H9 (cell line): Measurements from ENCODE around the gene FOXK1. TPM values are rescaled to one million over a fixed set of nuclear protein-coding genes. Genes with fewer than 3 reads are reported as not detected.

Experiments used
- DNase-seq: peaks from one replicate; pipeline ENCODE4 v3.0.0-alpha.2; 2017
- H2AFZ ChIP-seq: one replicate; pipeline ENCODE4 v1.6.1; 2013; ENCODE audit warnings: mild to moderate bottlenecking, low read length, control low read depth, moderate library complexity
- H2AK5ac ChIP-seq: 2 replicates; pipeline ENCODE4 v1.6.1; 2013; ENCODE audit warnings: low read length, control low read depth, mixed read lengths; ENCODE audit not compliant: insufficient read length
- H2BK120ac ChIP-seq: one replicate; pipeline ENCODE4 v1.6.1; 2013; ENCODE audit warnings: low read depth, mild to moderate bottlenecking, low read length, control low read depth, inconsistent platforms; ENCODE audit not compliant: poor library complexity, severe bottlenecking
- H2BK12ac ChIP-seq: 2 replicates; pipeline ENCODE4 v1.6.1; 2013; ENCODE audit warnings: low read length, control low read depth, mixed read lengths, low read depth; ENCODE audit not compliant: insufficient read length
- H2BK15ac ChIP-seq: 2 replicates; pipeline ENCODE4 v1.6.1; 2013; ENCODE audit warnings: low read depth, low read length, control low read depth
- H2BK20ac ChIP-seq: one replicate; pipeline ENCODE4 v1.6.1; 2013; ENCODE audit warnings: low read depth, mild to moderate bottlenecking, low read length, control low read depth, inconsistent platforms; ENCODE audit not compliant: poor library complexity, severe bottlenecking
- H2BK5ac ChIP-seq: 2 replicates; pipeline ENCODE4 v1.6.1; 2013; ENCODE audit warnings: low read length, control low read depth, mixed read lengths; ENCODE audit not compliant: insufficient read length
- H3K14ac ChIP-seq: 2 replicates; pipeline ENCODE4 v1.6.1; 2013; ENCODE audit warnings: low read length, control low read depth; ENCODE audit not compliant: insufficient read depth
- H3K18ac ChIP-seq: 2 replicates; pipeline ENCODE4 v1.6.1; 2013; ENCODE audit warnings: low read depth, mild to moderate bottlenecking, mixed read lengths, low read length, control low read depth; ENCODE audit not compliant: insufficient read length
- H3K23ac ChIP-seq: 2 replicates; pipeline ENCODE4 v1.6.1; 2013; ENCODE audit warnings: low read length, control low read depth, mixed read lengths, low read depth; ENCODE audit not compliant: insufficient read length
- H3K23me2 ChIP-seq: 2 replicates; pipeline ENCODE4 v1.6.1; 2013; ENCODE audit warnings: low read depth, mild to moderate bottlenecking, mixed read lengths, low read length, control low read depth; ENCODE audit not compliant: insufficient read length, poor library complexity, severe bottlenecking
- H3K27ac ChIP-seq: 2 replicates; pipeline ENCODE4 v1.5.1; 2013; ENCODE audit warnings: low read length, control low read depth, mixed read lengths, low read depth; ENCODE audit not compliant: insufficient read length
- H3K27me3 ChIP-seq: 2 replicates; pipeline ENCODE4 v1.6.1; 2013; ENCODE audit warnings: low read length, control low read depth, inconsistent platforms; ENCODE audit not compliant: insufficient read depth
- H3K4ac ChIP-seq: 2 replicates; pipeline ENCODE4 v1.6.1; 2013; ENCODE audit warnings: low read depth, mild to moderate bottlenecking, control low read depth, inconsistent platforms, low read length, moderate library complexity
- H3K4me1 ChIP-seq: 2 replicates; pipeline ENCODE4 v1.6.1; 2013; ENCODE audit warnings: low read length, control low read depth, inconsistent platforms; ENCODE audit not compliant: insufficient read depth
- H3K4me2 ChIP-seq: 2 replicates; pipeline ENCODE4 v1.6.1; 2013; ENCODE audit warnings: low read length, control low read depth, mixed read lengths; ENCODE audit not compliant: insufficient read length, insufficient read depth
- H3K56ac ChIP-seq: 2 replicates; pipeline ENCODE4 v1.6.1; 2013; ENCODE audit warnings: low read depth, mild to moderate bottlenecking, mixed read lengths, low read length, control low read depth; ENCODE audit not compliant: insufficient read length
- H3K79me1 ChIP-seq: 2 replicates; pipeline ENCODE4 v1.6.1; 2013; ENCODE audit warnings: low read depth, mild to moderate bottlenecking, moderate library complexity, low read length, control low read depth, inconsistent platforms; ENCODE audit not compliant: insufficient read depth, poor library complexity, severe bottlenecking
- H3K79me2 ChIP-seq: 2 replicates; pipeline ENCODE4 v1.6.1; 2013; ENCODE audit warnings: low read length, control low read depth, inconsistent platforms; ENCODE audit not compliant: insufficient read depth
- H3K9ac ChIP-seq: 2 replicates; pipeline ENCODE4 v1.6.1; 2013; ENCODE audit warnings: low read length, control low read depth, mixed read lengths; ENCODE audit not compliant: insufficient read length; ENCODE audit errors: extremely low read depth
- H3K9me3 ChIP-seq: one replicate; pipeline ENCODE4 v1.6.1; 2013; ENCODE audit warnings: low read depth, low read length, inconsistent platforms; ENCODE audit not compliant: control insufficient read depth
- H3T11ph ChIP-seq: one replicate; pipeline ENCODE4 v1.6.1; 2013; ENCODE audit warnings: mild to moderate bottlenecking, low read length, control low read depth, inconsistent platforms
- H4K20me1 ChIP-seq: one replicate; pipeline ENCODE4 v1.6.1; 2013; ENCODE audit not compliant: control insufficient read depth, insufficient read length, insufficient read depth
- H4K5ac ChIP-seq: 2 replicates; pipeline ENCODE4 v1.6.1; 2013; ENCODE audit warnings: low read depth, mild to moderate bottlenecking, mixed read lengths, low read length, control low read depth; ENCODE audit not compliant: insufficient read length
- H4K8ac ChIP-seq: replicated peaks from 2 replicates; pipeline ENCODE4 v1.6.1; 2013; ENCODE audit warnings: low read length, control low read depth, mixed read lengths, low read depth; ENCODE audit not compliant: insufficient read length
- H4K91ac ChIP-seq: 2 replicates; pipeline ENCODE4 v1.6.1; 2013; ENCODE audit warnings: low read depth, mild to moderate bottlenecking, moderate library complexity, mixed read lengths, low read length, control low read depth; ENCODE audit not compliant: insufficient read length
- H3K27ac Mint-ChIP-seq, 3 experiments: 2 replicates in 2 of 3; 3 replicates in 1 of 3; pipeline ENCODE4 v1.8.0; 2020 to 2021; ENCODE audit warnings: mixed read lengths in 3 of 3, mild to moderate bottlenecking in 1 of 3, moderate library complexity in 1 of 3
- H3K27me3 Mint-ChIP-seq: 2 replicates; pipeline ENCODE4 v1.8.0; 2021; ENCODE audit warnings: low read depth, mild to moderate bottlenecking, moderate library complexity, mixed read lengths
- H3K36me3 Mint-ChIP-seq, 3 experiments: 2 replicates in 2 of 3; 3 replicates in 1 of 3; pipeline ENCODE4 v1.8.0; 2020 to 2021; ENCODE audit warnings: low read depth in 3 of 3, mixed read lengths in 3 of 3; ENCODE audit not compliant: insufficient read depth in 1 of 3
- H3K4me1 Mint-ChIP-seq, 2 experiments: 2 replicates each; pipeline ENCODE4 v1.8.0; 2020; ENCODE audit warnings: mixed read lengths in 2 of 2
- H3K4me3 Mint-ChIP-seq, 2 experiments: 2 replicates in 1 of 2; 3 replicates in 1 of 2; pipeline ENCODE4 v1.8.0; 2020 to 2021; ENCODE audit warnings: mild to moderate bottlenecking in 2 of 2, mixed read lengths in 2 of 2, moderate library complexity in 1 of 2
- H3K9me3 Mint-ChIP-seq, 2 experiments: 2 replicates in 1 of 2; 3 replicates in 1 of 2; pipeline ENCODE4 v1.8.0; 2020; ENCODE audit warnings: mild to moderate bottlenecking in 2 of 2, mixed read lengths in 2 of 2, moderate library complexity in 1 of 2
- WGBS: extraction: QIAGEN DNeasy Blood & Tissue Kit; methylation state at CpG from one replicate; pipeline ENCODE4 v1.1.7; 2013; ENCODE audit warnings: missing lambda C conversion rate, low lambda C conversion rate, mixed read lengths; ENCODE audit not compliant: insufficient read length; ENCODE audit errors: extremely low coverage; 5-methylcytosine and 5-hydroxymethylcytosine counted together
- total RNA-seq: library from RNA; stranded (reverse); gene quantifications from 2 replicates; pipeline ENCODE4 v1.2.1, GENCODE V29; 2021
- TF ChIP-seq, protein P1 (sequence below): fragments of 200-600 bp; sonication (generic); conservative IDR thresholded peaks from 3 replicates; pipeline ENCODE4 v1.8.0; 2021; ENCODE audit warnings: antibody characterized with exemption, mild to moderate bottlenecking

The FOXK1 gene
- total RNA-seq, 1 experiment from 2014 or later, result 14.4 TPM

DNA sequence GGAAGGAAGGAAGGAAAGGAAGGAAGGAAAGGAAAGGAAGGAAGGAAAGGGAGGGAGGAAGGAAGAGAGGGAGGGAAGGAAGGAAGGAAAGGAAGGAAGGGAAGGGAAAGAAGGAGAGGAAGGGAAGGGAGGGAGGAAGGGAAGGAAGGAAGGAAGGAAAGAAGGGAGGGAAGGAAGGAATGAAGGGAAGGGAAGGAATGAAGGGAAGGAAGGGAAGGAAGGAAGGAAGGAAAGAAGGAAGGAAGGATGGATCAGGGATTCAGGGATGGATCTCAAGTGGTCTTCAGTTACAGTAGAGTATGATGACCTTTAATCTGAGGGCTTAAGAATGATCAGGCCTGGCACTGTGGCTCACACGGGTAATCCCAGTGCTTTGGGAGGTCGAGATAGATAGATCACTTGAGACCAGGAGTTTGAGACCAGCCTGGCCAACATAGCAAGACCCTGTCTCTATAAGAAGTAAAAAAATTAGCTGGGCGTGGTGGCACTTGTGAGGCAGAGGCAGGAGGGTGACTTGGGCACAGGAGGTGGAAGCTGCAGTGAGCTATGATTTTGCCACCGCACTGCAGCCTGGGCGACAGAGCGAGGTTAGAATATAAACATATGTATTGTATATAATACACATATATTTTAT is 760 bp upstream of the FOXK1 start:
- no peak for DNase-seq
- WGBS, result no CpG with 5 or more reads among the region's 6 CpGs
- H3K9ac ChIP-seq, result no peak overlapping the region
- peaks cover 0 to 5% of the 10 kb centered on the region in 2 experiments; a peak in 1 of 5 replicates for H3K9me3 Mint-ChIP-seq
- no peak overlapping the region for H2AFZ ChIP-seq
- no peak overlapping the region for H2AK5ac ChIP-seq
- no peak overlapping the region for H4K8ac ChIP-seq
- H3K18ac ChIP-seq, result no peak overlapping the region
- H3K27ac ChIP-seq, result no peak overlapping the region
- H3K79me1 ChIP-seq, result peaks cover 4% of the 10 kb centered on the region
- TF ChIP-seq, protein P1, sequence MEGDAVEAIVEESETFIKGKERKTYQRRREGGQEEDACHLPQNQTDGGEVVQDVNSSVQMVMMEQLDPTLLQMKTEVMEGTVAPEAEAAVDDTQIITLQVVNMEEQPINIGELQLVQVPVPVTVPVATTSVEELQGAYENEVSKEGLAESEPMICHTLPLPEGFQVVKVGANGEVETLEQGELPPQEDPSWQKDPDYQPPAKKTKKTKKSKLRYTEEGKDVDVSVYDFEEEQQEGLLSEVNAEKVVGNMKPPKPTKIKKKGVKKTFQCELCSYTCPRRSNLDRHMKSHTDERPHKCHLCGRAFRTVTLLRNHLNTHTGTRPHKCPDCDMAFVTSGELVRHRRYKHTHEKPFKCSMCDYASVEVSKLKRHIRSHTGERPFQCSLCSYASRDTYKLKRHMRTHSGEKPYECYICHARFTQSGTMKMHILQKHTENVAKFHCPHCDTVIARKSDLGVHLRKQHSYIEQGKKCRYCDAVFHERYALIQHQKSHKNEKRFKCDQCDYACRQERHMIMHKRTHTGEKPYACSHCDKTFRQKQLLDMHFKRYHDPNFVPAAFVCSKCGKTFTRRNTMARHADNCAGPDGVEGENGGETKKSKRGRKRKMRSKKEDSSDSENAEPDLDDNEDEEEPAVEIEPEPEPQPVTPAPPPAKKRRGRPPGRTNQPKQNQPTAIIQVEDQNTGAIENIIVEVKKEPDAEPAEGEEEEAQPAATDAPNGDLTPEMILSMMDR, result no peak
- H3K4me2 ChIP-seq, result no peak overlapping the region
- peaks cover 64% of the 10 kb centered on the region for H3K27me3 Mint-ChIP-seq
- no peak overlapping the region for H3K14ac ChIP-seq
- peaks cover 10 to 12% of the 10 kb centered on the region in 2 experiments for H3K4me1 Mint-ChIP-seq
- no peak overlapping the region for H2BK5ac ChIP-seq
- no peaks in the 10 kb centered on the region for H3K79me2 ChIP-seq
- H4K91ac ChIP-seq, result no peak overlapping the region
- no peaks in the 10 kb centered on the region for H4K20me1 ChIP-seq
- H3K4me1 ChIP-seq, result no peaks in the 10 kb centered on the region
- no peak overlapping the region for H3K56ac ChIP-seq
- H3K23ac ChIP-seq, result no peak overlapping the region
- no peak overlapping the region for H2BK20ac ChIP-seq
- H3K4me3 Mint-ChIP-seq, result peak overlapping the region; percentile 54 to 81
- no peak overlapping the region for H2BK12ac ChIP-seq
- H3T11ph ChIP-seq, result no peak overlapping the region
- H3K36me3 Mint-ChIP-seq, result peaks cover 0 to 6% (median 2%) of the 10 kb centered on the region in 3 experiments; a peak in 3 of 7 replicates
- no peak overlapping the region for H2BK15ac ChIP-seq
- H3K23me2 ChIP-seq, result peaks cover 7% of the 10 kb centered on the region
- no peak overlapping the region for H2BK120ac ChIP-seq
- H3K9me3 ChIP-seq, result no peaks in the 10 kb centered on the region
- no peak overlapping the region for H4K5ac ChIP-seq
- no peak overlapping the region for H3K4ac ChIP-seq
- peaks cover 8% of the 10 kb centered on the region; the same call in 1 of the 2 replicates for H3K27me3 ChIP-seq
- peak overlapping the region in 1 of 3 experiments; percentile 94; a peak in 1 of 7 replicates for H3K27ac Mint-ChIP-seq
